Fibroblast of lung (primary cell): ENCODE data around the gene IRF9. TPM values are rescaled to one million over a fixed set of nuclear protein-coding genes. Genes with fewer than 3 reads are reported as not detected.
A peak's percentile ranks its signal among the peaks of the same experiment; 100 is the strongest.

Experiments used
- DNase-seq, 2 donors: peaks; one replicate each; pipeline versions ENCODE4 v3.0.0 to v3.0.0-alpha.2; 2010; ENCODE audit warnings: low read depth in 2 of 2
- H2AFZ ChIP-seq: 2 replicates; pipeline ENCODE4 v1.5.1; 2012; ENCODE audit warnings: low read length, control low read depth, inconsistent platforms
- H3K27ac ChIP-seq: 2 replicates; pipeline ENCODE4 v1.5.1; 2011; ENCODE audit warnings: low read length, control low read depth; ENCODE audit not compliant: insufficient read depth
- H3K27me3 ChIP-seq: 2 replicates; pipeline ENCODE4 v1.5.1; 2011; ENCODE audit warnings: mild to moderate bottlenecking, low read length; ENCODE audit not compliant: control insufficient read depth, insufficient read depth
- H3K36me3 ChIP-seq: 2 replicates; pipeline ENCODE4 v1.5.1; 2011; ENCODE audit warnings: low read length; ENCODE audit not compliant: control insufficient read depth, insufficient read depth
- H3K4me1 ChIP-seq: 2 replicates; pipeline ENCODE4 v1.5.1; 2011; ENCODE audit warnings: low read length; ENCODE audit not compliant: control insufficient read depth, insufficient read depth; ENCODE audit errors: extremely low read depth
- H3K4me2 ChIP-seq: 2 replicates; pipeline ENCODE4 v1.5.1; 2011; ENCODE audit warnings: low read length, control low read depth; ENCODE audit not compliant: insufficient read depth; ENCODE audit errors: extremely low read depth
- H3K4me3 ChIP-seq, 4 experiments: fragments of 200-600 bp in 1 of 4; sonication (generic) in 1 of 4; replicated peaks in 1 of 4; 2 replicates each; pipeline ENCODE4 v1.5.1; 2011 to 2016; ENCODE audit warnings: low read length in 4 of 4, low read depth in 3 of 4, mild to moderate bottlenecking in 3 of 4, control low read depth in 2 of 4, inconsistent platforms in 1 of 4, mixed read lengths in 1 of 4; ENCODE audit not compliant: insufficient read depth in 1 of 4; ENCODE audit errors: control extremely low read depth in 1 of 4
- H3K79me2 ChIP-seq: 2 replicates; pipeline ENCODE4 v1.5.1; 2012; ENCODE audit warnings: mild to moderate bottlenecking, low read length, inconsistent platforms; ENCODE audit not compliant: control insufficient read depth, insufficient read depth
- H3K9ac ChIP-seq: 2 replicates; pipeline ENCODE4 v1.5.1; 2011; ENCODE audit warnings: mild to moderate bottlenecking, low read length, control low read depth; ENCODE audit not compliant: insufficient read depth
- H3K9me3 ChIP-seq: 2 replicates; pipeline ENCODE4 v1.5.1; 2012; ENCODE audit warnings: low read depth, low read length; ENCODE audit not compliant: control insufficient read depth, insufficient read depth
- H4K20me1 ChIP-seq: 2 replicates; pipeline ENCODE4 v1.5.1; 2011; ENCODE audit warnings: low read length; ENCODE audit not compliant: control insufficient read depth, insufficient read depth; ENCODE audit errors: extremely low read depth
- CTCF ChIP-seq, 2 donors: IDR thresholded peaks in 1 of 2; conservative IDR thresholded peaks in 1 of 2; 1 replicate in 1 of 2; 2 replicates in 1 of 2; pipeline ENCODE4 v1.5.1; 2011 to 2012; ENCODE audit warnings: low read length in 2 of 2, control low read depth in 1 of 2, inconsistent platforms in 1 of 2, low read depth in 1 of 2, mild to moderate bottlenecking in 1 of 2
- EZH2 ChIP-seq: IDR thresholded peaks from 2 replicates; pipeline ENCODE4 v1.5.1; 2012; ENCODE audit warnings: low read length, control low read depth, mild to moderate bottlenecking; ENCODE audit errors: missing control alignments
- polyA plus RNA-seq, 2 donors: library from polyadenylated mRNA; depleted of rRNA in 1 of 2; stranded (reverse) in 1 of 2; unstranded in 1 of 2; fragments of >200 nt; gene quantifications; 2 replicates each; pipeline ENCODE4 v1.2.1, GENCODE V29; 2011 to 2012; ENCODE audit warnings: missing spikeins in 1 of 2
- total RNA-seq: library from RNA; depleted of rRNA; stranded (reverse); fragments of >200 nt; gene quantifications from 2 replicates; pipeline ENCODE4 v1.2.1, GENCODE V29; 2014

IRF9 gene
- total and polyA plus RNA-seq, 2 donors (not counting 1 experiment from before 2014, with no cell fraction given), result 79.9 to 142 TPM

GRCh38 chr14:24207625-24208024 is 46.6 kb downstream of the IRF9 start:
- TF ChIP-seq CTCF (conservative IDR thresholded peaks at IDR 0.05 in 1 of 2, IDR thresholded peaks at IDR 0.05 in 1 of 2; ENCODE audit: low read depth in 1 of 2, low read length in 2 of 2) (no peak), EZH2 (no peak)
- DNase-seq, result no peak
- H3K9me3 ChIP-seq, result no peaks in the 10 kb centered on the region
- H3K27ac ChIP-seq, result no peak overlapping the region
- H3K9ac ChIP-seq, result no peak overlapping the region
- peaks cover 2% of the 10 kb centered on the region for H3K4me1 ChIP-seq
- no peak overlapping the region for H3K4me3 ChIP-seq
- H4K20me1 ChIP-seq, result no peaks in the 10 kb centered on the region
- H3K79me2 ChIP-seq, result peaks cover 3% of the 10 kb centered on the region
- peaks cover 22% of the 10 kb centered on the region for H3K36me3 ChIP-seq
- no peak overlapping the region for H2AFZ ChIP-seq
- H3K27me3 ChIP-seq, result no peaks in the 10 kb centered on the region
- no peak overlapping the region for H3K4me2 ChIP-seq

DNA sequence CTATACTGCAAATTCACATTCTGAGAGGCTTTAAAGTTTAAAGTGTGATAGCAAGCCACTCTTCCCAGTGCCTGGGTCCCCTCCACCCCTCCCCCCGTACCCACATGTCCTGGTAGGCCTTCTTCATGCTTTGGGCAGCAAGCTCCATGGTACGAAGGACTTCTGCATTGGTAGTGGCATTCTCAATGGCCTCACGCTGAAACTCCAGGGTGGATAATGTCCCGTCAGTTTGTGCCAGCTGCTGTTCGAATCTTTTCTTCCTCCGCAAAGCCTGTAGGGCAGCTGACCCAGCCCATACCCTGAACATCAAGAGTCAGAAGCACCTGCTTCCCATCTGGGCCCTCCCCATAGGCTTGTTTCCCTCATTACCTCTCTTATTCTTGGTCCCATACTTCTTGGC is 50.2 kb downstream of the IRF9 start:
- Histone ChIP-seq H4K20me1 (no peaks in the 10 kb centered on the region), H2AFZ (no peak overlapping the region), H3K4me3 (no peak overlapping the region), H3K36me3 (peaks cover 15% of the 10 kb centered on the region), H3K27me3 (no peaks in the 10 kb centered on the region), H3K4me1 (peaks cover 9% of the 10 kb centered on the region), H3K9me3 (no peaks in the 10 kb centered on the region), H3K4me2 (no peak overlapping the region), H3K9ac (no peak overlapping the region), H3K79me2 (peaks cover 3% of the 10 kb centered on the region), H3K27ac (no peak overlapping the region)
- no peak for TF ChIP-seq EZH2
- no peak for TF ChIP-seq CTCF (conservative IDR thresholded peaks at IDR 0.05 in 1 of 2, IDR thresholded peaks at IDR 0.05 in 1 of 2; ENCODE audit: low read depth in 1 of 2, low read length in 2 of 2)
- DNase-seq, result no peak

GRCh38 chr14:24212924-24213865 is 52.1 kb downstream of the IRF9 start, which contains the start of gene CHMP4A:
Gene CHMP4A (minus strand): TSS chr14:24213488. CDS start chr14:24213439, 49 bp downstream.
- H3K27me3 ChIP-seq, result no peaks in the 10 kb centered on the region
- no peaks in the 10 kb centered on the region for H3K9me3 ChIP-seq
- peak within 1 kb of the TSS; percentile 99 for H3K9ac ChIP-seq
- H2AFZ ChIP-seq, result peak within 1 kb of the TSS; percentile 97
- TF ChIP-seq CTCF (conservative IDR thresholded peaks at IDR 0.05 in 1 of 2, IDR thresholded peaks at IDR 0.05 in 1 of 2; ENCODE audit: low read depth in 1 of 2, low read length in 2 of 2), result peak in 1 of 2 donors; percentile 33
- no peak for TF ChIP-seq EZH2
- peak; percentile 98 to 99 for DNase-seq
- peak within 1 kb of the TSS; percentile 80 to 96 (median 84) for H3K4me3 ChIP-seq
- H3K4me2 ChIP-seq, result peak within 1 kb of the TSS; percentile 98
- H3K4me1 ChIP-seq, result peaks cover 9% of the 10 kb centered on the region
- peaks cover 11% of the 10 kb centered on the region for H3K36me3 ChIP-seq
- H3K79me2 ChIP-seq, result peaks cover 3% of the 10 kb centered on the region
- H3K27ac ChIP-seq, result peak within 1 kb of the TSS; percentile 99
- no peaks in the 10 kb centered on the region for H4K20me1 ChIP-seq
